Measurements from ENCODE around the gene GAPT.

GRCh38 chr5:58497386-58497785, 6.2 kb downstream of the GAPT start:
- no peak for TF ChIP-seq CTCF (IDR thresholded peaks at IDR 0.05)
- no peak for TF ChIP-seq POLR2A (IDR thresholded peaks at IDR 0.05)
